ENCODE measurements around the gene RGS12. TPM values are rescaled to one million over a fixed set of nuclear protein-coding genes. Genes with fewer than 3 reads are reported as not detected.

The RGS12 gene
- total RNA-seq, 2 experiments from 2014 or later: 5.2 to 6.4 TPM

DNA sequence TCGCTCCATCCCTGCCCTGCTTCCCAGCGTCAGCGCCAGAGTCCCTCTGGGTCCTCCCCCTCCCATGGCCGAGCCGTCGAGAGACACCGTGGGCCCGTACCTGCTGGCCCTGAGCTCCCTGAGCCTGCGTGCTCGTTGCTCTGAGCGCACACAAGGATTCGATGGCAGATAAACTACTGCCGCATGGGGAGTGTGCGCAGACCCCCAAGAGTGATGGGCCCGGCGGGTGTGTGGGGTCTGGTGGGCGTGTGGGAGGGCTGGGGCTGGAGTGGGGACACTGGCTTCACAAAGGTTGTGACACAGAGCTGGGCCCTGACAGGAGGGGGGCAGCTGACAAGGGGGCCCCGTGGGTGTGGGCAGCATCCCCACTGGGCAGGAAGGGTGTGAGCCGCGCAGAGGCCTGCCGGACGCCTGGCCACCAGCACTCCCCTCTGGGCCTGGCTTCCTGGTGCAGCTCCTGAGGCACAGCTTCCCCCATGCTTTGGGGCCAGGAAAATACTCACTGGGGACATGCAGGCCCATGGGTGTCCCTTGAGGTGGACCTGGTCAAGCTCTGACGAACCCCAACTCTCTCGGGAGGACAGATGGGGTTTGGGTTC, 4.8 kb upstream of the RGS12 start:
- no peaks in the 10 kb centered on the region for H3K9me2 ChIP-seq (ENCODE audit: insufficient read depth, low read length)
- BruUV-seq (replicated peaks): no TSS peak
- no peak overlapping the region for H2AFZ ChIP-seq (ENCODE audit: low read length)
- H3K36me3 ChIP-seq (ENCODE audit: insufficient read depth, low read length): no peaks in the 10 kb centered on the region
- no peak overlapping the region for H3K4me3 ChIP-seq (ENCODE audit: low read depth, low read length, poor library complexity, severe bottlenecking)
- H3K4me1 ChIP-seq (ENCODE audit: insufficient read depth, low read length, poor library complexity, severe bottlenecking): peaks cover 19% of the 10 kb centered on the region
- H3K9me3 ChIP-seq (ENCODE audit: low read length): no peaks in the 10 kb centered on the region
- no peaks in the 10 kb centered on the region for H4K20me1 ChIP-seq (ENCODE audit: insufficient read depth, low read length)
- TF ChIP-seq CTCF (conservative IDR thresholded peaks at IDR 0.05; ENCODE audit: low read length) (no peak), EZH2phosphoT487 (IDR thresholded peaks at IDR 0.05; ENCODE audit: borderline replicate concordance, low read depth, low read length) (no peak)
- no peaks in the 10 kb centered on the region for H3K79me2 ChIP-seq (ENCODE audit: insufficient read depth, low read depth, low read length)
- H3K27ac ChIP-seq (ENCODE audit: low read depth, low read length, poor library complexity, severe bottlenecking): no peak overlapping the region
- intact Hi-C loops (cut with micrococcal nuclease; ENCODE audit: unreplicated experiment): no loop called here
- no peak for DNase-seq (ENCODE audit: low spot score)
- POLR2A ChIA-PET: no interaction called here
- CTCF ChIA-PET (ENCODE audit: unreplicated experiment): no interaction called here
- H3K4me2 ChIP-seq (ENCODE audit: low read length): no peak overlapping the region

GRCh38 chr4:3288571-3289094, 4.2 kb upstream of the RGS12 start:
- CTCF ChIA-PET (ENCODE audit: unreplicated experiment): no interaction called here
- BruUV-seq (replicated peaks): no TSS peak

More at GRCh38 chr4:3288571-3289094, 4.2 kb upstream of the RGS12 start:
- TF ChIP-seq CTCF (conservative IDR thresholded peaks at IDR 0.05; ENCODE audit: low read length) (no peak), EZH2phosphoT487 (IDR thresholded peaks at IDR 0.05; ENCODE audit: borderline replicate concordance, low read depth, low read length) (no peak)
- Histone ChIP-seq H3K36me3 (ENCODE audit: insufficient read depth, low read length) (no peaks in the 10 kb centered on the region), H3K9me3 (ENCODE audit: low read length) (no peaks in the 10 kb centered on the region), H3K79me2 (ENCODE audit: insufficient read depth, low read depth, low read length) (no peaks in the 10 kb centered on the region), H3K9me2 (ENCODE audit: insufficient read depth, low read length) (no peaks in the 10 kb centered on the region), H3K4me2 (ENCODE audit: low read length) (no peak overlapping the region), H3K4me3 (ENCODE audit: low read depth, low read length, poor library complexity, severe bottlenecking) (no peak overlapping the region), H3K4me1 (ENCODE audit: insufficient read depth, low read length, poor library complexity, severe bottlenecking) (peaks cover 19% of the 10 kb centered on the region), H4K20me1 (ENCODE audit: insufficient read depth, low read length) (no peaks in the 10 kb centered on the region), H2AFZ (ENCODE audit: low read length) (no peak overlapping the region), H3K27ac (ENCODE audit: low read depth, low read length, poor library complexity, severe bottlenecking) (no peak overlapping the region)
- POLR2A ChIA-PET: no interaction called here
- intact Hi-C loops (cut with micrococcal nuclease; ENCODE audit: unreplicated experiment): no loop called here
- no peak for DNase-seq (ENCODE audit: low spot score)
